Parathyroid adenoma (tissue), 2 donors: ENCODE results near the gene PDE8B.

ENCODE experiments used
- H2AFZ ChIP-seq: fragments of 300-600 bp; sonication (generic); one replicate; pipeline ENCODE4 v1.7.0; 2017; ENCODE audit warnings: antibody characterized with exemption, mild to moderate bottlenecking
- H3K27ac ChIP-seq: fragments of 300-600 bp; sonication (generic); one replicate; pipeline ENCODE4 v1.7.0; 2017
- H3K27me3 ChIP-seq: fragments of 300-600 bp; sonication (generic); one replicate; pipeline ENCODE4 v1.7.0; 2017; ENCODE audit warnings: low read length; ENCODE audit not compliant: control insufficient read depth, insufficient read depth
- H3K36me3 ChIP-seq: fragments of 300-600 bp; sonication (generic); one replicate; pipeline ENCODE4 v1.7.0; 2017; ENCODE audit warnings: low read length; ENCODE audit not compliant: control insufficient read depth, insufficient read depth
- H3K4me1 ChIP-seq: fragments of 300-600 bp; sonication (generic); one replicate; pipeline ENCODE4 v1.7.0; 2017; ENCODE audit warnings: control low read depth
- H3K4me2 ChIP-seq: fragments of 300-600 bp; sonication (generic); one replicate; pipeline ENCODE4 v1.7.0; 2017; ENCODE audit warnings: low read length
- H3K4me3 ChIP-seq: fragments of 300-600 bp; sonication (generic); one replicate; pipeline ENCODE4 v1.7.0; 2017; ENCODE audit warnings: low read depth, low read length
- H3K79me2 ChIP-seq: fragments of 300-600 bp; sonication (generic); one replicate; pipeline ENCODE4 v1.7.0; 2017; ENCODE audit warnings: control low read depth
- H3K9ac ChIP-seq: fragments of 300-600 bp; sonication (generic); one replicate; pipeline ENCODE4 v1.7.0; 2017; ENCODE audit warnings: mild to moderate bottlenecking
- H3K9me3 ChIP-seq: fragments of 300-600 bp; sonication (generic); one replicate; pipeline ENCODE4 v1.7.0; 2017; ENCODE audit warnings: low read length; ENCODE audit not compliant: control insufficient read depth
- CTCF ChIP-seq: fragments of 300-600 bp; sonication (generic); IDR thresholded peaks from one replicate; pipeline ENCODE4 v1.7.0; 2017; ENCODE audit warnings: antibody characterized with exemption, mild to moderate bottlenecking
- donor health status: primary hyperparathyroidism.

Gene PDE8B

GRCh38 chr5:77168161-77168878 lies 42.2 kb upstream of the PDE8B start:
- H3K9me3 ChIP-seq = no peaks in the 10 kb centered on the region
- peaks cover 25% of the 10 kb centered on the region for H3K4me1 ChIP-seq
- peak overlapping the region; percentile 73 for H2AFZ ChIP-seq
- H3K79me2 ChIP-seq = no peaks in the 10 kb centered on the region
- TF ChIP-seq CTCF = no peak
- no peak overlapping the region for H3K4me2 ChIP-seq
- peak overlapping the region; percentile 52 for H3K27ac ChIP-seq
- no peaks in the 10 kb centered on the region for H3K27me3 ChIP-seq
- H3K4me3 ChIP-seq = no peak overlapping the region
- no peak overlapping the region for H3K9ac ChIP-seq
- no peaks in the 10 kb centered on the region for H3K36me3 ChIP-seq

- H3K27ac ChIP-seq = peak overlapping the region; percentile 52
- no peak for TF ChIP-seq CTCF
- H3K9ac ChIP-seq = no peak overlapping the region
- no peaks in the 10 kb centered on the region for H3K9me3 ChIP-seq
- no peaks in the 10 kb centered on the region for H3K36me3 ChIP-seq
- no peak overlapping the region for H3K4me3 ChIP-seq
- peak overlapping the region; percentile 73 for H2AFZ ChIP-seq
- no peak overlapping the region for H3K4me2 ChIP-seq
- no peaks in the 10 kb centered on the region for H3K27me3 ChIP-seq
- H3K79me2 ChIP-seq = no peaks in the 10 kb centered on the region
- peaks cover 25% of the 10 kb centered on the region for H3K4me1 ChIP-seq
These were observed 41.6 kb upstream of the PDE8B start for GRCh38 chr5:77168879-77169244.

GRCh38 chr5:77170196-77170890 lies 40.1 kb upstream of the PDE8B start:
- Histone ChIP-seq H3K79me2 (no peaks in the 10 kb centered on the region), H3K4me2 (no peak overlapping the region), H3K4me1 (peaks cover 25% of the 10 kb centered on the region)

GRCh38 chr5:77171141-77171910 lies 39.2 kb upstream of the PDE8B start:
- no peaks in the 10 kb centered on the region for H3K79me2 ChIP-seq
- peaks cover 25% of the 10 kb centered on the region for H3K4me1 ChIP-seq
- TF ChIP-seq CTCF = no peak
- H3K27ac ChIP-seq = no peak overlapping the region
- no peak overlapping the region for H3K4me2 ChIP-seq
- no peak overlapping the region for H2AFZ ChIP-seq
- H3K9me3 ChIP-seq = no peaks in the 10 kb centered on the region
- no peak overlapping the region for H3K9ac ChIP-seq
- no peaks in the 10 kb centered on the region for H3K27me3 ChIP-seq
- H3K4me3 ChIP-seq = no peak overlapping the region
- H3K36me3 ChIP-seq = no peaks in the 10 kb centered on the region

More at GRCh38 chr5:77170196-77170890, 40.1 kb upstream of the PDE8B start:
- H3K27ac ChIP-seq = no peak overlapping the region
- H3K9me3 ChIP-seq = no peaks in the 10 kb centered on the region
- H3K27me3 ChIP-seq = no peaks in the 10 kb centered on the region
- no peak overlapping the region for H2AFZ ChIP-seq
- no peak overlapping the region for H3K4me3 ChIP-seq
- no peaks in the 10 kb centered on the region for H3K36me3 ChIP-seq
- TF ChIP-seq CTCF = no peak
- no peak overlapping the region for H3K9ac ChIP-seq
